ENCODE data around the gene RGS3. TPM values are rescaled to one million over a fixed set of nuclear protein-coding genes. Genes with fewer than 3 reads are reported as not detected.

RGS3 gene
- total and polyA plus RNA-seq, 10 donors, result 17.5 to 122 (median 82.5) TPM

DNA sequence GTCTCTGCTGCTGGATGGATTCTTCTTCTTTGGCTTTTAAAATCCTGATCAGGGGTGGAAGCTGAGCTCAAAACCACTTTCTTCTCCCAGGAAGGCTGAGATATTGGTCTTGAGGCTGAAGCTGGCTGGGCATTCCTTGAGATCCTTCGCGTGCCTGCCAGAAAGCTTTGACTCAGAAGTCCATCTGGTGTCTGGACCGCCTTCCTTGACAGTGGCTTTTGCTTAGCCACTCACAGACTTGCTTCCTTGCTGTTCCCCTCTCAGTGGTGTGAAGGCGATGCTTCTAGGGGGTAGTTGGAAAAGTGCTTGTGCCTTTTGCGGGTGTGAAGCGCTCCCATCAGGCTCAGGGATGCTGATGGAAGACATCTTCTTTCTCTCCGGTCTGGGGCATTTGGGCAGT, 45.9 kb downstream of the RGS3 start:
- WGBS, 5 donors, result 78 to 93% (median 89%) methylated on average over 7 of the region's 7 CpGs
- no peak for DNase-seq
- no peaks in the 10 kb centered on the region for H3K9me3 ChIP-seq
- intact Hi-C loops (cut with DNase I; ENCODE audit: low total_unique reads), result loop anchor here (10.0 kb wide), 1 partner anchor 55 kb away; no protein-coding TSS in a partner anchor
- H3K4me3 ChIP-seq, result no peak overlapping the region
- TF ChIP-seq POLR2A (IDR thresholded peaks at IDR 0.05), result no peak
- no peak for TF ChIP-seq POLR2AphosphoS5 (IDR thresholded peaks at IDR 0.05)
- TF ChIP-seq, protein P1, sequence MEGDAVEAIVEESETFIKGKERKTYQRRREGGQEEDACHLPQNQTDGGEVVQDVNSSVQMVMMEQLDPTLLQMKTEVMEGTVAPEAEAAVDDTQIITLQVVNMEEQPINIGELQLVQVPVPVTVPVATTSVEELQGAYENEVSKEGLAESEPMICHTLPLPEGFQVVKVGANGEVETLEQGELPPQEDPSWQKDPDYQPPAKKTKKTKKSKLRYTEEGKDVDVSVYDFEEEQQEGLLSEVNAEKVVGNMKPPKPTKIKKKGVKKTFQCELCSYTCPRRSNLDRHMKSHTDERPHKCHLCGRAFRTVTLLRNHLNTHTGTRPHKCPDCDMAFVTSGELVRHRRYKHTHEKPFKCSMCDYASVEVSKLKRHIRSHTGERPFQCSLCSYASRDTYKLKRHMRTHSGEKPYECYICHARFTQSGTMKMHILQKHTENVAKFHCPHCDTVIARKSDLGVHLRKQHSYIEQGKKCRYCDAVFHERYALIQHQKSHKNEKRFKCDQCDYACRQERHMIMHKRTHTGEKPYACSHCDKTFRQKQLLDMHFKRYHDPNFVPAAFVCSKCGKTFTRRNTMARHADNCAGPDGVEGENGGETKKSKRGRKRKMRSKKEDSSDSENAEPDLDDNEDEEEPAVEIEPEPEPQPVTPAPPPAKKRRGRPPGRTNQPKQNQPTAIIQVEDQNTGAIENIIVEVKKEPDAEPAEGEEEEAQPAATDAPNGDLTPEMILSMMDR (IDR thresholded peaks at IDR 0.05 in 8 of 11, conservative IDR thresholded peaks at IDR 0.05 in 3 of 11), result no peak
- peak overlapping the region in 3 of 8 donors; percentile 30 to 69 (median 62) for H3K27ac ChIP-seq
- H3K4me1 ChIP-seq, result peaks cover 30 to 100% (median 75%) of the 10 kb centered on the region in 6 donors
- H3K36me3 ChIP-seq, result peaks cover 0 to 46% (median 8%) of the 10 kb centered on the region in 6 donors
- H3K27me3 ChIP-seq (replicated peaks in 1 of 7), result no peaks in the 10 kb centered on the region

- Histone ChIP-seq H3K9me3 (no peaks in the 10 kb centered on the region), H3K4me1 (peaks cover 23 to 100% (median 76%) of the 10 kb centered on the region in 6 donors), H3K27me3 (replicated peaks in 1 of 7) (no peaks in the 10 kb centered on the region), H3K27ac (peak overlapping the region in 4 of 8 donors; percentile 47 to 76 (median 72)), H3K36me3 (peaks cover 0 to 59% (median 7%) of the 10 kb centered on the region in 6 donors), H3K4me3 (no peak overlapping the region)
- no peak for TF ChIP-seq POLR2A (IDR thresholded peaks at IDR 0.05)
- TF ChIP-seq, protein P1 (IDR thresholded peaks at IDR 0.05 in 8 of 11, conservative IDR thresholded peaks at IDR 0.05 in 3 of 11), result no peak
- TF ChIP-seq POLR2AphosphoS5 (IDR thresholded peaks at IDR 0.05), result peak; percentile 71 to 82 (median 78)
- WGBS, 5 donors, result 47 to 82% (median 73%) methylated on average over 6 of the region's 6 CpGs
- DNase-seq, result peak; percentile 82
- intact Hi-C loops (cut with DNase I; ENCODE audit: low total_unique reads), result loop anchor here (10.0 kb wide), 1 partner anchor 64 kb away; no protein-coding TSS in a partner anchor
Measured at GRCh38 chr9:113511047-113511521, 47.6 kb downstream of the RGS3 start.

GRCh38 chr9:113511856-113512761, 48.6 kb downstream of the RGS3 start:
- H3K27ac ChIP-seq, result peak overlapping the region in 7 of 8 donors; percentile 47 to 76 (median 69)
- no peaks in the 10 kb centered on the region for H3K9me3 ChIP-seq
- no peaks in the 10 kb centered on the region for H3K27me3 ChIP-seq (replicated peaks in 1 of 7)
- peak; percentile 81 for DNase-seq
- TF ChIP-seq, protein P1 (IDR thresholded peaks at IDR 0.05 in 8 of 11, conservative IDR thresholded peaks at IDR 0.05 in 3 of 11), result no peak
- TF ChIP-seq POLR2A (IDR thresholded peaks at IDR 0.05) (no peak), POLR2AphosphoS5 (IDR thresholded peaks at IDR 0.05) (peak in 2 of 3 donors; percentile 8 to 27)
- 37 to 49% (median 46%) methylated on average over 6 to 10 of the region's 10 CpGs for WGBS, 5 donors
- intact Hi-C loops (cut with DNase I; ENCODE audit: low total_unique reads), result loop anchor here (10.0 kb wide), 1 partner anchor 63 kb away; no protein-coding TSS in a partner anchor
- peaks cover 0 to 60% (median 5%) of the 10 kb centered on the region in 6 donors for H3K36me3 ChIP-seq
- H3K4me3 ChIP-seq, result peak overlapping the region in 1 of 8 donors; percentile 5
- H3K4me1 ChIP-seq, result peaks cover 31 to 100% (median 82%) of the 10 kb centered on the region in 6 donors
